Upper lobe of left lung (tissue), 4 donors: ENCODE measurements around the gene TBC1D1.

Experiments
- CTCF ChIP-seq, 6 experiments: fragments of 450-650 bp in 4 of 6; fragments of 200-600 bp in 2 of 6; sonication (generic) in 2 of 6; IDR thresholded peaks; one replicate each; pipeline ENCODE4 v1.5.1; 2016 to 2019; ENCODE audit warnings: antibody characterized with exemption in 6 of 6
- EP300 ChIP-seq, 4 donors: sonication (generic); formaldehyde crosslinking; IDR thresholded peaks; one replicate each; pipeline ENCODE4 v1.5.1; 2017; ENCODE audit warnings: antibody characterized with exemption in 4 of 4, control low read depth in 2 of 4
- POLR2A ChIP-seq, 4 donors: fragments of 450-650 bp; IDR thresholded peaks; one replicate each; pipeline ENCODE4 v1.5.1; 2016 to 2017; ENCODE audit warnings: antibody characterized with exemption in 4 of 4, mild to moderate bottlenecking in 2 of 4
- POLR2AphosphoS5 ChIP-seq, 2 donors: sonication (generic); formaldehyde crosslinking; IDR thresholded peaks; one replicate each; pipeline ENCODE4 v1.5.1; 2017; ENCODE audit warnings: antibody characterized with exemption in 2 of 2

DNA sequence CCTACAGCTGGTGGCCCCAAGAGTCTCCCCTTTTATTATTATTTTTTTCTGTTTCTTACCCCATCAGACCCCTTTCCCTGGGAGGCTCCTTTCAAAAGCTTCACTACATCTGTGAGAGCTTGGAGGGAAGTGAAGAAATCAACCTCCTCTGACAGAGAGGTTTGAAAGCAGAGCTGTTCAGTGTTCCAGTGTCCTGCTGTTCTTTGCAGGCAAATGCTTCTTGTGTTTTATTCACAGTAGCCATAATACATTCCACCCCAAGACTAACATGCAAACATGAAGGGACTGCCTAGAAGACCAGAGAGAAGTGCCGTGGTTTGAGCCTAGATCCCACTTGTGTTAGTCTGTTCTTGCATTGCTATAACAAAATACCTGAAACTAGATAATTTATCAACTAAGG lies 261.4 kb downstream of the TBC1D1 start:
- no peak for TF ChIP-seq CTCF (IDR thresholded peaks at IDR 0.05)
- no peak for TF ChIP-seq POLR2A (IDR thresholded peaks at IDR 0.05)
- no peak for TF ChIP-seq POLR2AphosphoS5 (IDR thresholded peaks at IDR 0.05)
- TF ChIP-seq EP300 (IDR thresholded peaks at IDR 0.05), result no peak
